ENCODE measurements around the gene CERT1.

The CERT1 gene

GRCh38 chr5:75514323-75514722, 2.9 kb upstream of the CERT1 start:
- WGBS, 2 donors (ENCODE audit: extremely low coverage in 2 of 2, insufficient read length in 2 of 2, insufficient replicate concordance in 1 of 2), result no CpG with 5 or more reads among the region's 3 CpGs
- no peak overlapping the region for H2BK15ac ChIP-seq (ENCODE audit: low read length)
- no peak overlapping the region for H3K9ac ChIP-seq (ENCODE audit: low read depth, low read length, poor library complexity)
- H2BK12ac ChIP-seq (ENCODE audit: low read length), result no peak overlapping the region
- H2AFZ ChIP-seq (ENCODE audit: low read length), result no peak overlapping the region
- no peak for DNase-seq (ENCODE audit: low spot score)
- H3K36me3 ChIP-seq (replicated peaks in 1 of 2; ENCODE audit: control insufficient read depth in 2 of 2, insufficient read depth in 2 of 2, low read length in 2 of 2), result peaks cover 0 to 3% of the 10 kb centered on the region in 2 donors
- no peak overlapping the region for H3K4ac ChIP-seq (ENCODE audit: low read length)
- peaks cover 0 to 5% of the 10 kb centered on the region in 2 donors for H3K4me1 ChIP-seq (ENCODE audit: control insufficient read depth in 2 of 2, insufficient read depth in 1 of 2, low read depth in 1 of 2, low read length in 2 of 2)
- H3K23ac ChIP-seq (ENCODE audit: low read depth, low read length, poor library complexity), result no peak overlapping the region
- H3K79me1 ChIP-seq (ENCODE audit: low read depth, low read length), result peaks cover 3% of the 10 kb centered on the region
- no peak overlapping the region for H3K18ac ChIP-seq (ENCODE audit: low read length)
- no peak overlapping the region for H4K8ac ChIP-seq (ENCODE audit: low read depth, low read length)
- no peak overlapping the region for H3K14ac ChIP-seq (ENCODE audit: low read length)
- H3K27me3 ChIP-seq (ENCODE audit: control insufficient read depth in 3 of 3, insufficient read depth in 3 of 3, low read depth in 1 of 3, low read length in 3 of 3), result no peaks in the 10 kb centered on the region
- no peak overlapping the region for H3K4me3 ChIP-seq (ENCODE audit: low read length in 2 of 2)
- H2BK120ac ChIP-seq (ENCODE audit: low read depth, low read length), result no peak overlapping the region
- peaks cover 2 to 17% of the 10 kb centered on the region in 2 donors for H3K9me3 ChIP-seq (replicated peaks in 1 of 2; ENCODE audit: control insufficient read depth in 2 of 2, insufficient read depth in 1 of 2, low read depth in 1 of 2, low read length in 2 of 2)
- no peak overlapping the region for H4K91ac ChIP-seq (ENCODE audit: low read depth, low read length, poor library complexity)
- H3K27ac ChIP-seq (replicated peaks; ENCODE audit: low read length), result no peak overlapping the region
- H3K4me2 ChIP-seq (ENCODE audit: insufficient read depth, low read length, poor library complexity, severe bottlenecking), result no peak overlapping the region
- no peak overlapping the region for H2AK5ac ChIP-seq (ENCODE audit: low read depth, low read length)
- no peak overlapping the region for H2BK5ac ChIP-seq (ENCODE audit: low read length)

- H2AK5ac ChIP-seq (ENCODE audit: low read depth, low read length), result no peak overlapping the region
- no peak overlapping the region for H3K4me2 ChIP-seq (ENCODE audit: insufficient read depth, low read length, poor library complexity, severe bottlenecking)
- H3K4me1 ChIP-seq (ENCODE audit: control insufficient read depth in 2 of 2, insufficient read depth in 1 of 2, low read depth in 1 of 2, low read length in 2 of 2), result peaks cover 0 to 8% of the 10 kb centered on the region in 2 donors
- H2BK15ac ChIP-seq (ENCODE audit: low read length), result no peak overlapping the region
- H4K91ac ChIP-seq (ENCODE audit: low read depth, low read length, poor library complexity), result no peak overlapping the region
- H3K4me3 ChIP-seq (ENCODE audit: low read length in 2 of 2), result no peak overlapping the region
- H3K9ac ChIP-seq (ENCODE audit: low read depth, low read length, poor library complexity), result no peak overlapping the region
- no peak overlapping the region for H2BK5ac ChIP-seq (ENCODE audit: low read length)
- H3K23ac ChIP-seq (ENCODE audit: low read depth, low read length, poor library complexity), result no peak overlapping the region
- no peak overlapping the region for H3K27ac ChIP-seq (replicated peaks; ENCODE audit: low read length)
- H3K14ac ChIP-seq (ENCODE audit: low read length), result no peak overlapping the region
- H3K27me3 ChIP-seq (ENCODE audit: control insufficient read depth in 3 of 3, insufficient read depth in 3 of 3, low read depth in 1 of 3, low read length in 3 of 3), result no peaks in the 10 kb centered on the region
- no peak for DNase-seq (ENCODE audit: low spot score)
- no CpG with 5 or more reads among the region's 1 CpG for WGBS, 2 donors (ENCODE audit: extremely low coverage in 2 of 2, insufficient read length in 2 of 2, insufficient replicate concordance in 1 of 2)
- peaks cover 2% of the 10 kb centered on the region for H3K79me1 ChIP-seq (ENCODE audit: low read depth, low read length)
- peaks cover 2 to 16% of the 10 kb centered on the region in 2 donors for H3K9me3 ChIP-seq (replicated peaks in 1 of 2; ENCODE audit: control insufficient read depth in 2 of 2, insufficient read depth in 1 of 2, low read depth in 1 of 2, low read length in 2 of 2)
- H2BK12ac ChIP-seq (ENCODE audit: low read length), result no peak overlapping the region
- H3K18ac ChIP-seq (ENCODE audit: low read length), result no peak overlapping the region
- no peak overlapping the region for H2BK120ac ChIP-seq (ENCODE audit: low read depth, low read length)
- H3K36me3 ChIP-seq (replicated peaks in 1 of 2; ENCODE audit: control insufficient read depth in 2 of 2, insufficient read depth in 2 of 2, low read length in 2 of 2), result peaks cover 0 to 3% of the 10 kb centered on the region in 2 donors
- H2AFZ ChIP-seq (ENCODE audit: low read length), result no peak overlapping the region
- H4K8ac ChIP-seq (ENCODE audit: low read depth, low read length), result no peak overlapping the region
- H3K4ac ChIP-seq (ENCODE audit: low read length), result no peak overlapping the region
Observed at GRCh38 chr5:75513841-75514240, 2.4 kb upstream of the CERT1 start.

GRCh38 chr5:75512383-75513074, 1.1 kb upstream of the CERT1 start:
- Histone ChIP-seq H2BK120ac (ENCODE audit: low read depth, low read length) (no peak overlapping the region), H2AFZ (ENCODE audit: low read length) (peak overlapping the region; percentile 94), H3K79me1 (ENCODE audit: low read depth, low read length) (no peaks in the 10 kb centered on the region)

GRCh38 chr5:75510836-75511434, 494 bp downstream of the CERT1 start:
- Histone ChIP-seq H2BK15ac (ENCODE audit: low read length) (peak overlapping the region; percentile 90), H4K91ac (ENCODE audit: low read depth, low read length, poor library complexity) (no peak overlapping the region), H3K27me3 (ENCODE audit: control insufficient read depth in 3 of 3, insufficient read depth in 3 of 3, low read depth in 1 of 3, low read length in 3 of 3) (no peaks in the 10 kb centered on the region), H3K4me1 (ENCODE audit: control insufficient read depth in 2 of 2, insufficient read depth in 1 of 2, low read depth in 1 of 2, low read length in 2 of 2) (peaks cover 0 to 8% of the 10 kb centered on the region in 2 donors), H3K14ac (ENCODE audit: low read length) (peak overlapping the region; percentile 9), H3K4ac (ENCODE audit: low read length) (no peak overlapping the region), H3K4me3 (ENCODE audit: low read length in 2 of 2) (peak overlapping the region; percentile 85 to 95), H2AFZ (ENCODE audit: low read length) (peak overlapping the region; percentile 96), H3K23ac (ENCODE audit: low read depth, low read length, poor library complexity) (peak overlapping the region; percentile 98), H2BK120ac (ENCODE audit: low read depth, low read length) (peak overlapping the region; percentile 74), H3K27ac (replicated peaks; ENCODE audit: low read length) (peak overlapping the region; percentile 70), H4K8ac (ENCODE audit: low read depth, low read length) (no peak overlapping the region), H3K79me1 (ENCODE audit: low read depth, low read length) (peaks cover 2% of the 10 kb centered on the region), H3K9me3 (replicated peaks in 1 of 2; ENCODE audit: control insufficient read depth in 2 of 2, insufficient read depth in 1 of 2, low read depth in 1 of 2, low read length in 2 of 2) (peaks cover 0 to 15% of the 10 kb centered on the region in 2 donors), H2BK12ac (ENCODE audit: low read length) (no peak overlapping the region), H3K4me2 (ENCODE audit: insufficient read depth, low read length, poor library complexity, severe bottlenecking) (peak overlapping the region; percentile 83), H2BK5ac (ENCODE audit: low read length) (peak overlapping the region; percentile 90), H3K18ac (ENCODE audit: low read length) (peak overlapping the region; percentile 99), H2AK5ac (ENCODE audit: low read depth, low read length) (peak overlapping the region; percentile 34), H3K36me3 (replicated peaks in 1 of 2; ENCODE audit: control insufficient read depth in 2 of 2, insufficient read depth in 2 of 2, low read length in 2 of 2) (peaks cover 0 to 3% of the 10 kb centered on the region in 2 donors), H3K9ac (ENCODE audit: low read depth, low read length, poor library complexity) (peak overlapping the region; percentile 96)
- peak; percentile 23 for DNase-seq (ENCODE audit: low spot score)
- no CpG with 5 or more reads among the region's 54 CpGs for WGBS, 2 donors (ENCODE audit: extremely low coverage in 2 of 2, insufficient read length in 2 of 2, insufficient replicate concordance in 1 of 2)

More at GRCh38 chr5:75512383-75513074, 1.1 kb upstream of the CERT1 start:
- no peaks in the 10 kb centered on the region for H3K27me3 ChIP-seq (ENCODE audit: control insufficient read depth in 3 of 3, insufficient read depth in 3 of 3, low read depth in 1 of 3, low read length in 3 of 3)
- no peak overlapping the region for H4K91ac ChIP-seq (ENCODE audit: low read depth, low read length, poor library complexity)
- no peak overlapping the region for H3K4ac ChIP-seq (ENCODE audit: low read length)
- no peak overlapping the region for H3K9ac ChIP-seq (ENCODE audit: low read depth, low read length, poor library complexity)
- H2BK5ac ChIP-seq (ENCODE audit: low read length), result no peak overlapping the region
- H2BK12ac ChIP-seq (ENCODE audit: low read length), result no peak overlapping the region
- H3K27ac ChIP-seq (replicated peaks; ENCODE audit: low read length), result no peak overlapping the region
- peaks cover 0 to 3% of the 10 kb centered on the region in 2 donors for H3K36me3 ChIP-seq (replicated peaks in 1 of 2; ENCODE audit: control insufficient read depth in 2 of 2, insufficient read depth in 2 of 2, low read length in 2 of 2)
- peak overlapping the region in 1 of 2 donors; percentile 85 for H3K4me3 ChIP-seq (ENCODE audit: low read length in 2 of 2)
- no peak overlapping the region for H4K8ac ChIP-seq (ENCODE audit: low read depth, low read length)
- no peak overlapping the region for H3K23ac ChIP-seq (ENCODE audit: low read depth, low read length, poor library complexity)
- H2AK5ac ChIP-seq (ENCODE audit: low read depth, low read length), result no peak overlapping the region
- no peak for DNase-seq (ENCODE audit: low spot score)
- no peak overlapping the region for H3K18ac ChIP-seq (ENCODE audit: low read length)
- peaks cover 0 to 8% of the 10 kb centered on the region in 2 donors for H3K4me1 ChIP-seq (ENCODE audit: control insufficient read depth in 2 of 2, insufficient read depth in 1 of 2, low read depth in 1 of 2, low read length in 2 of 2)
- no peak overlapping the region for H2BK15ac ChIP-seq (ENCODE audit: low read length)
- WGBS, 2 donors (ENCODE audit: extremely low coverage in 2 of 2, insufficient read length in 2 of 2, insufficient replicate concordance in 1 of 2), result no CpG with 5 or more reads among the region's 16 CpGs
- no peak overlapping the region for H3K14ac ChIP-seq (ENCODE audit: low read length)
- H3K4me2 ChIP-seq (ENCODE audit: insufficient read depth, low read length, poor library complexity, severe bottlenecking), result no peak overlapping the region
- peaks cover 0 to 11% of the 10 kb centered on the region in 2 donors for H3K9me3 ChIP-seq (replicated peaks in 1 of 2; ENCODE audit: control insufficient read depth in 2 of 2, insufficient read depth in 1 of 2, low read depth in 1 of 2, low read length in 2 of 2)

All from neuronal stem cell (in vitro differentiated cells).